Activated T-helper 1 cell treated with anti-CD3 and anti-CD28 coated beads, Interleukin-2, amount 50 U/mL, for 16 hours (primary cell): Measurements from ENCODE around the gene CAPN10.
"Not testable (repeated sequence)": the region's sequence is repeated elsewhere in the genome, so short reads cannot be mapped to it uniquely, and the experiment has no call there.

Experiments
- DNase-seq, 2 donors: peaks; one replicate each; pipeline ENCODE4 v3.0.0-alpha.2; 2020; ENCODE audit warnings: low read depth in 1 of 2, low spot score in 1 of 2

The CAPN10 gene

GRCh38 chr2:240586198-240586918 lies at the start of gene CAPN10:
Gene CAPN10, plus strand, starts transcription at chr2:240586734. Its CDS starts 178 bp downstream, at chr2:240586912.
- peak; percentile 93 to 95 for DNase-seq

GRCh38 chr2:240538031-240538780 lies 48.3 kb upstream of the CAPN10 start:
- no peak for DNase-seq

- not testable (repeated sequence) for DNase-seq
Observed at GRCh38 chr2:240539101-240539500, 47.4 kb upstream of the CAPN10 start.

GRCh38 chr2:240539906-240540305 lies 46.6 kb upstream of the CAPN10 start:
- DNase-seq: no peak

GRCh38 chr2:240551288-240551687 lies 35.2 kb upstream of the CAPN10 start:
- DNase-seq: no peak

GRCh38 chr2:240551811-240552210 lies 34.7 kb upstream of the CAPN10 start:
- DNase-seq: no peak

GRCh38 chr2:240553956-240554480 lies 32.5 kb upstream of the CAPN10 start:
- DNase-seq: no peak

- DNase-seq: no peak
Observed at GRCh38 chr2:240554767-240555493, 31.6 kb upstream of the CAPN10 start.

- no peak for DNase-seq
Observed at GRCh38 chr2:240555541-240556250, 30.8 kb upstream of the CAPN10 start.

GRCh38 chr2:240556553-240557100 lies 29.9 kb upstream of the CAPN10 start:
- DNase-seq: peak; percentile 58 to 59

- no peak for DNase-seq
Observed at GRCh38 chr2:240557101-240557751, 29.3 kb upstream of the CAPN10 start.

GRCh38 chr2:240557808-240558207 lies 28.7 kb upstream of the CAPN10 start, which contains the start of gene ANKMY1:
Gene ANKMY1, minus strand, starts transcription at chr2:240557988. Its CDS starts 653 bp downstream, at chr2:240557335.
- peak in 1 of 2 donors; percentile 49 for DNase-seq

GRCh38 chr2:240558236-240558761 lies 28.2 kb upstream of the CAPN10 start:
- no peak for DNase-seq

GRCh38 chr2:240559286-240559685 lies 27.2 kb upstream of the CAPN10 start:
- DNase-seq: no peak

GRCh38 chr2:240560084-240560479 lies 26.5 kb upstream of the CAPN10 start, which contains the start of gene DUSP28:
Gene DUSP28, plus strand, starts transcription at chr2:240560357. Its CDS starts 328 bp downstream, at chr2:240560685.
- peak; percentile 76 to 85 for DNase-seq

- DNase-seq: peak; percentile 99 to 100
Observed at GRCh38 chr2:240560480-240561324, 25.8 kb upstream of the CAPN10 start.

GRCh38 chr2:240561325-240561971 lies 25.1 kb upstream of the CAPN10 start:
- no peak for DNase-seq

- DNase-seq: not testable (repeated sequence)
Observed at GRCh38 chr2:240563231-240563630, 23.3 kb upstream of the CAPN10 start.
